OCI-LY3 (cell line): ENCODE results near the gene PCDHB2.

ENCODE experiments used
- CTCF ChIP-seq: fragments of 200-600, 300-600 bp; sonication (generic); IDR thresholded peaks from 2 replicates; pipeline ENCODE4 v1.5.1; 2014; ENCODE audit warnings: antibody characterized with exemption, low read length, low read depth
- EZH2phosphoT487 ChIP-seq: fragments of 200-600 bp; shearing (Covaris generic); IDR thresholded peaks from 2 replicates; pipeline ENCODE4 v1.6.1; 2018; ENCODE audit warnings: antibody characterized with exemption, mixed run types, low read depth

GRCh38 chr5:141101059-141101458 lies 6.6 kb downstream of the PCDHB2 start:
- no peak for TF ChIP-seq CTCF
- no peak for TF ChIP-seq EZH2phosphoT487
